HFFc6 (cell line): ENCODE results near the gene CABLES1. TPM values are rescaled to one million over a fixed set of nuclear protein-coding genes. Genes with fewer than 3 reads are reported as not detected.
"Not testable (repeated sequence)": the region's sequence is repeated elsewhere in the genome, so short reads cannot be mapped to it uniquely, and the experiment has no call there.

ENCODE experiments used
- DNase-seq: peaks from one replicate; pipeline ENCODE4 v3.0.0-alpha.2; 2018
- H3K27ac Mint-ChIP-seq: 2 replicates; pipeline ENCODE4 v1.8.0; 2020; ENCODE audit warnings: mild to moderate bottlenecking, mixed read lengths
- H3K27me3 Mint-ChIP-seq: 2 replicates; pipeline ENCODE4 v1.8.0; 2021; ENCODE audit warnings: mild to moderate bottlenecking, moderate library complexity, mixed read lengths; ENCODE audit not compliant: insufficient read depth
- H3K36me3 Mint-ChIP-seq: 2 replicates; pipeline ENCODE4 v1.8.0; 2021; ENCODE audit warnings: low read depth, mixed read lengths
- H3K4me1 Mint-ChIP-seq: 2 replicates; pipeline ENCODE4 v1.8.0; 2020; ENCODE audit warnings: low read depth, mixed read lengths
- H3K4me3 Mint-ChIP-seq: 2 replicates; pipeline ENCODE4 v1.8.0; 2020; ENCODE audit warnings: mild to moderate bottlenecking, moderate library complexity, mixed read lengths
- H3K9me3 Mint-ChIP-seq: 2 replicates; pipeline ENCODE4 v1.8.0; 2020; ENCODE audit warnings: mild to moderate bottlenecking, mixed read lengths
- total RNA-seq, 6 experiments: library from RNA; stranded (reverse); fragmentation: NEBNext Ultra II Directional; extraction: Animal tissue kit (Norgen Biotek cat#: 25700); gene quantifications; 2 replicates in 1 of 6; 3 replicates in 5 of 6; pipeline ENCODE4 v1.2.3, GENCODE V29; 2021
- TF ChIP-seq, protein P1 (sequence below): fragments of 200-600 bp; sonication (generic); IDR thresholded peaks from 2 replicates; pipeline ENCODE4 v1.5.0; 2021; ENCODE audit warnings: antibody characterized with exemption, mild to moderate bottlenecking

The CABLES1 gene
- total RNA-seq, 6 experiments from 2014 or later, result 6.2 to 9.3 (median 8.5) TPM

DNA sequence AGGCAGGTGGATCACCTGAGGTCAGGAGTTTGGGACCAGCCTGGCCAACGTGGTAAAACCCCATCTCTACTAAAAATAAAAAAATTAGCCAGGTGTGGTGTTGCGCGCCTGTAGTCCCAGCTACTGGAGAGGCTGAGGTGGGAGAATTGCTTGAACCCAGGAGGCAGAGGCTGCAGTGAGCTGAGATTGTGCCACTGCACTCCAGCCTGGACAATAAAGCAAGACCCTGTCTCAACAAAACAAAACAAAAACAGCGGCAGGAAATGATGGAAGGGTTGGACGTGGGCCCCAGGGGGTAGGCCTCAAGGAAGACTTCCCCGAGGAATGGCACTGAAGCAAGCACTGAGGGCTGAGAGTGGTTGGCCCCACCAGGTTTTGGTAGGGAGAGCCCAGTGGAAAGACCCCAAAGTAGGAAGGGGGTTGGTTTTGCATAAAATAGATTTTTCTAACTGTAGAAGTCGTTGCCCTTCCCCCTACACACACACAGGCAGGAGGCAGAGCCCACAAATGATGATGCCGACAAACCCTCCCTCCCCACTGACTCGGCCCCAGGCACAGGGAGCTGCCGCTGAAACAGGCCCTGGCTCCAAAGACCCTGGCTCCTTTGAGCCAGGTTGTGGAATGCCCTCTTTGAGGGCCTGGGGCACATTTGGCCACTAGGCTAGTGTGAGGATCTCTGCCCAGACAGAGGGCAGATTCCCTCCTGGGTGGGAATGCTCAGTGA is 104.8 kb downstream of the CABLES1 start:
- TF ChIP-seq, protein P1, sequence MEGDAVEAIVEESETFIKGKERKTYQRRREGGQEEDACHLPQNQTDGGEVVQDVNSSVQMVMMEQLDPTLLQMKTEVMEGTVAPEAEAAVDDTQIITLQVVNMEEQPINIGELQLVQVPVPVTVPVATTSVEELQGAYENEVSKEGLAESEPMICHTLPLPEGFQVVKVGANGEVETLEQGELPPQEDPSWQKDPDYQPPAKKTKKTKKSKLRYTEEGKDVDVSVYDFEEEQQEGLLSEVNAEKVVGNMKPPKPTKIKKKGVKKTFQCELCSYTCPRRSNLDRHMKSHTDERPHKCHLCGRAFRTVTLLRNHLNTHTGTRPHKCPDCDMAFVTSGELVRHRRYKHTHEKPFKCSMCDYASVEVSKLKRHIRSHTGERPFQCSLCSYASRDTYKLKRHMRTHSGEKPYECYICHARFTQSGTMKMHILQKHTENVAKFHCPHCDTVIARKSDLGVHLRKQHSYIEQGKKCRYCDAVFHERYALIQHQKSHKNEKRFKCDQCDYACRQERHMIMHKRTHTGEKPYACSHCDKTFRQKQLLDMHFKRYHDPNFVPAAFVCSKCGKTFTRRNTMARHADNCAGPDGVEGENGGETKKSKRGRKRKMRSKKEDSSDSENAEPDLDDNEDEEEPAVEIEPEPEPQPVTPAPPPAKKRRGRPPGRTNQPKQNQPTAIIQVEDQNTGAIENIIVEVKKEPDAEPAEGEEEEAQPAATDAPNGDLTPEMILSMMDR, result no peak
- H3K4me3 Mint-ChIP-seq, result no peak overlapping the region
- no peak overlapping the region for H3K27ac Mint-ChIP-seq
- no peak for DNase-seq
- H3K4me1 Mint-ChIP-seq, result peaks cover 20% of the 10 kb centered on the region
- no peaks in the 10 kb centered on the region for H3K9me3 Mint-ChIP-seq
- no peaks in the 10 kb centered on the region; the same call in 1 of the 2 replicates for H3K27me3 Mint-ChIP-seq
- H3K36me3 Mint-ChIP-seq, result no peaks in the 10 kb centered on the region; the same call in none of the 2 replicates

DNA sequence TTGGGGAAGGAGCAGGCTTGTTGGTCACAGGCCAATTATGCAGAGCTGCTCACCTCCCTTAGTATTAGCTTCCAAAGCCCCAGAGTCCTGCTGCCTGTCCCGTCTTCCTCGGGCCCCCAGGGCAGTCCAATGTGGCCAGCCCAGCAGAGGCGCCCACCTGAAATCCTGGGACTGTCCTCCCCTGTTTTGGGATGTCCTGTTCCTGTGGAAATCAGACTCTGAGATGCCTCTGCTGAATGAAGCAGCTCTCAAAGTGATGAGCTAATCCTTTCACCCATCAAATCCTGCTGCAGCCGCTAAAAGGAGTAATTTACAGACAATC is 105.3 kb downstream of the CABLES1 start:
- Mint-ChIP-seq H3K36me3 (no peaks in the 10 kb centered on the region; the same call in none of the 2 replicates), H3K9me3 (no peaks in the 10 kb centered on the region), H3K4me1 (peaks cover 20% of the 10 kb centered on the region), H3K27me3 (no peaks in the 10 kb centered on the region; the same call in 1 of the 2 replicates), H3K27ac (no peak overlapping the region), H3K4me3 (no peak overlapping the region)
- no peak for DNase-seq
- TF ChIP-seq, protein P1, result no peak

DNA sequence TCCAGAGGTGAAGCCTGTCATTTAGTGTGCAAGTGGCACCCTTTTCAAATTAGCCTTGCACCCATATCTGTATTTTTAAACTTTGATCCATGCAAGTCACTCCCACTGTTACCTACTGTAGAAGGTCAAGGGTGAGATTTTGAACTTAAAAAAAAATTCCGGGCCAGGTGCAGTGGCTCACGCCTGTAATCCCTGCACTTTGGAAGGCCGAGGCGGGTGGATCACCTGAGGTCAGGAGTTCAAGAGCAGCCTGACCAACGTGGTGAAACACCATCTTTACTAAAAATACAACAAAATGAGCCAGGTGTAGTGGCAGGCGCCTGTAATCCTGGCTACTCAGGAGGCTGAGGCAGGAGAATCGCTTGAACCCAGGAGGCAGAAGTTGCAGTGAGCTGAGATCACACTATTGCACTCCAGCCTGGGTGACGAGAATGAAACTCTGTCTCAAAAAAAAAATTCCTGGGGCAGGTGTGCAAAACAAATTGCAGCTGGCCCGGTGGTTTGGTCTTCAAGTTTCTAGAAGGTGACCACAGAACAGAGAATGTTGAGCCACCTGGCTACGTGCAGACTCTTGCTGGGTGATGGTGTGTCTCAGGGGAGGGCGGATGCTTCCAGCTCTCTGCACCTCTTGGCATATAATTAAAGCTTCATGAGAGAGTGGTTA is 106.7 kb downstream of the CABLES1 start:
- H3K9me3 Mint-ChIP-seq, H3K4me3 Mint-ChIP-seq, DNase-seq, H3K36me3 Mint-ChIP-seq, H3K27me3 Mint-ChIP-seq, H3K27ac Mint-ChIP-seq: not testable (repeated sequence)
- peaks cover 20% of the 10 kb centered on the region for H3K4me1 Mint-ChIP-seq

DNA sequence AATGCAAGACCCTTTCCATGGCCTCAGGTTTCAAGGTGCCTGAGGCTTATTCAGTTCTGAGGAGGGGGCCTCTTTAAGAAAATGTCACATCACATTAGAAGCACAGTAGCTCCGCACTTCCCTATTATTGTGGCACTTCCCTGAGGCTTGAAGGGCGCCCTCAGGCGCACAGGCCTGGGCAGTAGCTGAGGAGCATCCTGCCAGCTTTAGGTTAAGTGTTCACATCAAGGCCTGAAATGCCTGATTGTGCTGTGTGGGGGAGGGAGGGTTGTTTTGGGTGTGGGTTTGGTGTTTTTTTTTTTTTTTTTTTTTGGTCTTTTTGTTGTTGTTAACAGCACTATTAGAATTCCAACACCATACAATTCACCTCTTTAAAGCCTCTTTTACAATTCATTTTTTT is 107.9 kb downstream of the CABLES1 start:
- DNase-seq, result no peak

DNA sequence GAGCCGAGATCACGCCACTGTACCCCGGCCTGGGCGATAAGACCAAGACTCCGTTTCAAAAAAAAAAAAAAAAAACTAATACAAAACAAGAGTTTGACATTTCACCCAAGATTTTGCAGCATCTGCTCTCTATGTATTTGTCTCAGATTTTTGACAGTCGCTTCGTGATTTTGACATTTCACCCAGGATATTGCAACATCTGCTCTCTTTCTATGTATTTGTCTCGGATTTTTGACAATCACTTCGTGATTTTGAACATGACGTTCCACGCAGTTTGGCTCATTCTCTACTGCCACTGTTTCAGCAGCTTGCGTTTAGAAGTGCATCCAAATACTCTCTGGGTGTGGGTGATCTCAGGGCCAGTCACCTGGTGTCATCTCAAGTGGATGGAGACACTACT is 108.5 kb downstream of the CABLES1 start:
- Mint-ChIP-seq H3K4me1 (peaks cover 4% of the 10 kb centered on the region; the same call in 1 of the 2 replicates), H3K27me3 (no peaks in the 10 kb centered on the region; the same call in 1 of the 2 replicates), H3K9me3 (peaks cover 4% of the 10 kb centered on the region; the same call in 1 of the 2 replicates), H3K4me3 (no peak overlapping the region), H3K27ac (no peak overlapping the region), H3K36me3 (peaks cover 11% of the 10 kb centered on the region)
- TF ChIP-seq, protein P1, result no peak
- DNase-seq, result no peak

More for the DNA sequence above, 107.9 kb downstream of the CABLES1 start:
- Mint-ChIP-seq H3K27ac (no peak overlapping the region), H3K36me3 (peaks cover 10% of the 10 kb centered on the region), H3K9me3 (peaks cover 3% of the 10 kb centered on the region; the same call in 1 of the 2 replicates), H3K4me1 (peaks cover 10% of the 10 kb centered on the region), H3K4me3 (no peak overlapping the region), H3K27me3 (no peaks in the 10 kb centered on the region; the same call in 1 of the 2 replicates)
- TF ChIP-seq, protein P1, result no peak

DNA sequence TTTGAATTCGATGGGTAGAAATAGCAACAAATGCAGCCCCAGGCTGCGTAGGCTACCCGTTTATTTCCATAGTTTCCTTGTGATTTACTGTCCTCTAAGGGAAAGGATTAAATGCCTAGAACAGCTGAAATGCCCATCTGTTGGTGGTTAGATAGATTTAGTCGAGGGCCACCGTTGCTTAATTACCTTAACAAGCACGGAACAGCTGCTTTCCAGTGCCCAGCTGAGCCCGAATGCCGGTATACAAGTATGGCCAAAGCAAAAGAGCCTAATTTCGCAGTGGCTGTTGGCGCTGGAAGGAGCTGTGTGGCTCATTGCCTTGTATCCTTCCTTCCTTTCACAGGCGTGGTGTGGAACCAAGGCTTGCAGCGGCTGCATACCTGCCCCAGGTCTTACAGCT is 109.1 kb downstream of the CABLES1 start:
- TF ChIP-seq, protein P1, result no peak
- no peak overlapping the region for H3K4me3 Mint-ChIP-seq
- H3K27me3 Mint-ChIP-seq, result no peaks in the 10 kb centered on the region; the same call in 1 of the 2 replicates
- no peaks in the 10 kb centered on the region for H3K4me1 Mint-ChIP-seq
- no peak overlapping the region for H3K27ac Mint-ChIP-seq
- H3K9me3 Mint-ChIP-seq, result peaks cover 4% of the 10 kb centered on the region; the same call in 1 of the 2 replicates
- peaks cover 15% of the 10 kb centered on the region for H3K36me3 Mint-ChIP-seq
- DNase-seq, result no peak
